Karpas-422 (cell line): ENCODE data around the gene MICAL2. TPM values are rescaled to one million over a fixed set of nuclear protein-coding genes. Genes with fewer than 3 reads are reported as not detected.

Experiments
- DNase-seq: peaks from one replicate; pipeline ENCODE4 v3.0.0-alpha.2; 2015
- H2AFZ ChIP-seq: fragments of 200-600 bp; sonication (generic); 2 replicates; pipeline ENCODE4 v1.6.1; 2014; ENCODE audit warnings: antibody characterized with exemption, low read length, mixed read lengths
- H3K27ac ChIP-seq: fragments of 200-600 bp; sonication (generic); 2 replicates; pipeline ENCODE4 v1.5.1; 2014; ENCODE audit warnings: mild to moderate bottlenecking, low read length, moderate library complexity
- H3K27me3 ChIP-seq: fragments of 200-600 bp; sonication (generic); 2 replicates; pipeline ENCODE4 v1.6.1; 2014; ENCODE audit warnings: low read length, mixed read lengths
- H3K36me3 ChIP-seq: fragments of 200-600 bp; sonication (generic); 2 replicates; pipeline ENCODE4 v1.6.1; 2014; ENCODE audit warnings: low read length, mixed read lengths; ENCODE audit not compliant: insufficient read depth
- H3K4me1 ChIP-seq: fragments of 200-600 bp; sonication (generic); 2 replicates; pipeline ENCODE4 v1.6.1; 2014; ENCODE audit warnings: mild to moderate bottlenecking, low read length, mixed read lengths
- H3K4me2 ChIP-seq: fragments of 200-600 bp; sonication (generic); 2 replicates; pipeline ENCODE4 v1.6.1; 2014; ENCODE audit warnings: low read length, low read depth, mild to moderate bottlenecking; ENCODE audit not compliant: poor library complexity, severe bottlenecking
- H3K4me3 ChIP-seq: fragments of 200-600 bp; sonication (generic); 2 replicates; pipeline ENCODE4 v1.5.1; 2014; ENCODE audit warnings: mild to moderate bottlenecking, antibody characterized with exemption, low read length, mixed read lengths
- H3K79me2 ChIP-seq: fragments of 200-600 bp; sonication (generic); 2 replicates; pipeline ENCODE4 v1.6.1; 2014; ENCODE audit warnings: mild to moderate bottlenecking, low read length, mixed read lengths
- H3K9ac ChIP-seq: fragments of 200-600 bp; sonication (generic); 2 replicates; pipeline ENCODE4 v1.6.0; 2014; ENCODE audit warnings: low read length
- H3K9me2 ChIP-seq: fragments of 200-600 bp; sonication (generic), shearing (Covaris generic); replicated peaks from 2 replicates; pipeline ENCODE4 v1.6.0; 2014; ENCODE audit warnings: mild to moderate bottlenecking, low read length, moderate library complexity; ENCODE audit not compliant: insufficient read depth
- H3K9me3 ChIP-seq: fragments of 300-700, 200-600 bp; sonication (generic); 2 replicates; pipeline ENCODE4 v1.6.1; 2014; ENCODE audit warnings: low read length, mixed read lengths
- H4K20me1 ChIP-seq: fragments of 200-600 bp; sonication (generic); 2 replicates; pipeline ENCODE4 v1.6.1; 2014; ENCODE audit warnings: mild to moderate bottlenecking, antibody characterized with exemption, low read length, low read depth; ENCODE audit not compliant: insufficient read depth
- total RNA-seq: library from RNA; depleted of rRNA; stranded (reverse); fragments of >200 nt; shearing (Covaris generic); gene quantifications from 2 replicates; pipeline ENCODE4 v1.2.3, GENCODE V29; 2014; ENCODE audit warnings: low replicate concordance

Gene MICAL2
- total RNA-seq, 1 experiment from 2014 or later: 0.93 TPM

- no peaks in the 10 kb centered on the region for H4K20me1 ChIP-seq
- H3K4me1 ChIP-seq: peaks cover 9% of the 10 kb centered on the region
- no peak overlapping the region for H3K4me2 ChIP-seq
- H3K9ac ChIP-seq: no peak overlapping the region
- DNase-seq: no peak
- no peak overlapping the region for H3K4me3 ChIP-seq
- H2AFZ ChIP-seq: no peak overlapping the region
- H3K36me3 ChIP-seq: no peaks in the 10 kb centered on the region
- H3K27ac ChIP-seq: no peak overlapping the region
- no peaks in the 10 kb centered on the region for H3K79me2 ChIP-seq
- no peaks in the 10 kb centered on the region for H3K9me3 ChIP-seq
- H3K9me2 ChIP-seq: no peaks in the 10 kb centered on the region
- H3K27me3 ChIP-seq: no peaks in the 10 kb centered on the region
These were observed 108.5 kb downstream of the MICAL2 start for GRCh38 chr11:12218909-12219308.

GRCh38 chr11:12219757-12220156 lies 109.4 kb downstream of the MICAL2 start:
- no peak for DNase-seq

DNA sequence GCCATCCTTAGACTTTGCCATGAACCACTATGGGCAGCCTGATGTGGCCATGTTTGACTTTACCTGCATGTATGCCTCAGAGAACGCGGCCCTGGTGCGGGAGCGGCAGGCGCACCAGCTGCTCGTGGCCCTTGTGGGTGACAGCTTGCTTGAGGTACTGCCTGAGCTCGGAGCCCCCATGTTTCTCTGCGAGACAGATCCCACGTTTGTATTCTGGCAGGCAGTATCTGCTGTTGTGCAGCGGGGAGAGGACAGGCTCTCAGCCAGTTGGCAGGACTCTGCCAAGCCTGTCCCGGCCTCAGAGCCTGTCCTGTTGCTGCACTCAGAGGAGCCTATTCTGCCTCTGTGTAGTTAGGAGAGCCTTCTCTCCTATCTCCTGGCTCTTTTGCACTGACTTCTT lies 109.9 kb downstream of the MICAL2 start:
- H3K4me1 ChIP-seq: peaks cover 4% of the 10 kb centered on the region
- no peak for DNase-seq
- H4K20me1 ChIP-seq: no peaks in the 10 kb centered on the region
- H3K4me2 ChIP-seq: no peak overlapping the region
- H3K9me2 ChIP-seq: no peaks in the 10 kb centered on the region
- no peak overlapping the region for H3K27ac ChIP-seq
- no peak overlapping the region for H2AFZ ChIP-seq
- no peaks in the 10 kb centered on the region for H3K79me2 ChIP-seq
- no peaks in the 10 kb centered on the region for H3K36me3 ChIP-seq
- H3K4me3 ChIP-seq: no peak overlapping the region
- no peaks in the 10 kb centered on the region for H3K27me3 ChIP-seq
- no peak overlapping the region for H3K9ac ChIP-seq
- no peaks in the 10 kb centered on the region for H3K9me3 ChIP-seq

More at GRCh38 chr11:12219757-12220156, 109.4 kb downstream of the MICAL2 start:
- Histone ChIP-seq H3K79me2 (no peaks in the 10 kb centered on the region), H3K4me1 (peaks cover 9% of the 10 kb centered on the region), H3K4me3 (no peak overlapping the region), H2AFZ (no peak overlapping the region), H3K27ac (no peak overlapping the region), H4K20me1 (no peaks in the 10 kb centered on the region), H3K36me3 (no peaks in the 10 kb centered on the region), H3K27me3 (no peaks in the 10 kb centered on the region), H3K9me3 (no peaks in the 10 kb centered on the region), H3K9ac (no peak overlapping the region), H3K4me2 (no peak overlapping the region), H3K9me2 (no peaks in the 10 kb centered on the region)

DNA sequence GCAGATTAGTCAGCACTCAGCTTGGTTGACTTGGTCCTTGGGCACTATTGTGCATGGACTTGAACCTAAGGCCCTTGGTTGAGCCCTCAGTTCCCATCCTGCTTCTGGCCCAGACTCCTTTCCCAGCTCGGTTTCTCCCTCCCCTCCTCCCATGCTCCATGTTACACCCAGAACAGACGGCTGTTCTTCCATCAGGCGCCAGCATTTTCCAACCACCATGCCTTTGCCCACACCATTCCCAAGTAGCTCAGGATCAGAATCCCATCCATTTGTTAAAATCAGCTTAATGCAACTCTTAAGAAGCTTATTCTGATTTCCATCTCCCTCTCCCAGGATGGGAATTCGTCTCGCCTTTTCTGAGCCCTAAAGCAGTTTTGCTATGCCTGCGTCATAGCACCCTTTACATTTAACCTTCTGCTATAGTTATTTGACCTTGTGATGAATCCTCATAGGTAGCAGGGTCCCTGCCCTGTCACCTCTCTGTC lies 110.7 kb downstream of the MICAL2 start:
- no peak overlapping the region for H3K9ac ChIP-seq
- H3K27me3 ChIP-seq: no peaks in the 10 kb centered on the region
- no peak overlapping the region for H3K27ac ChIP-seq
- H3K79me2 ChIP-seq: no peaks in the 10 kb centered on the region
- H3K4me3 ChIP-seq: no peak overlapping the region
- H2AFZ ChIP-seq: no peak overlapping the region
- H3K4me1 ChIP-seq: no peaks in the 10 kb centered on the region
- no peak overlapping the region for H3K4me2 ChIP-seq
- H4K20me1 ChIP-seq: no peaks in the 10 kb centered on the region
- no peaks in the 10 kb centered on the region for H3K9me3 ChIP-seq
- no peaks in the 10 kb centered on the region for H3K9me2 ChIP-seq
- no peak for DNase-seq
- H3K36me3 ChIP-seq: no peaks in the 10 kb centered on the region

- no peaks in the 10 kb centered on the region for H3K9me2 ChIP-seq
- no peaks in the 10 kb centered on the region for H3K27me3 ChIP-seq
- no peak for DNase-seq
- H4K20me1 ChIP-seq: no peaks in the 10 kb centered on the region
- no peaks in the 10 kb centered on the region for H3K4me1 ChIP-seq
- H3K4me3 ChIP-seq: no peak overlapping the region
- no peaks in the 10 kb centered on the region for H3K9me3 ChIP-seq
- H3K9ac ChIP-seq: no peak overlapping the region
- no peak overlapping the region for H3K27ac ChIP-seq
- H3K4me2 ChIP-seq: no peak overlapping the region
- no peaks in the 10 kb centered on the region for H3K36me3 ChIP-seq
- no peak overlapping the region for H2AFZ ChIP-seq
- no peaks in the 10 kb centered on the region for H3K79me2 ChIP-seq
These were observed 111.8 kb downstream of the MICAL2 start for GRCh38 chr11:12222055-12222792.

GRCh38 chr11:12223771-12224536 lies 113.6 kb downstream of the MICAL2 start:
- no peaks in the 10 kb centered on the region for H3K9me3 ChIP-seq
- H3K9ac ChIP-seq: no peak overlapping the region
- no peak overlapping the region for H3K27ac ChIP-seq
- H3K27me3 ChIP-seq: no peaks in the 10 kb centered on the region
- H3K79me2 ChIP-seq: no peaks in the 10 kb centered on the region
- H4K20me1 ChIP-seq: no peaks in the 10 kb centered on the region
- H3K4me2 ChIP-seq: no peak overlapping the region
- H3K9me2 ChIP-seq: no peaks in the 10 kb centered on the region
- no peaks in the 10 kb centered on the region for H3K4me1 ChIP-seq
- H3K36me3 ChIP-seq: no peaks in the 10 kb centered on the region
- H2AFZ ChIP-seq: no peak overlapping the region
- H3K4me3 ChIP-seq: no peak overlapping the region
- DNase-seq: no peak

GRCh38 chr11:12224537-12224893 lies 114.1 kb downstream of the MICAL2 start:
- no peaks in the 10 kb centered on the region for H3K9me2 ChIP-seq
- H3K27ac ChIP-seq: no peak overlapping the region
- DNase-seq: no peak
- no peaks in the 10 kb centered on the region for H3K9me3 ChIP-seq
- H3K4me3 ChIP-seq: no peak overlapping the region
- no peaks in the 10 kb centered on the region for H3K27me3 ChIP-seq
- H3K4me2 ChIP-seq: no peak overlapping the region
- no peaks in the 10 kb centered on the region for H3K36me3 ChIP-seq
- H3K4me1 ChIP-seq: no peaks in the 10 kb centered on the region
- no peak overlapping the region for H2AFZ ChIP-seq
- no peaks in the 10 kb centered on the region for H4K20me1 ChIP-seq
- no peaks in the 10 kb centered on the region for H3K79me2 ChIP-seq
- H3K9ac ChIP-seq: no peak overlapping the region

GRCh38 chr11:12225046-12225739 lies 114.8 kb downstream of the MICAL2 start:
- no peaks in the 10 kb centered on the region for H4K20me1 ChIP-seq
- H3K4me1 ChIP-seq: no peaks in the 10 kb centered on the region
- DNase-seq: no peak
- no peak overlapping the region for H3K27ac ChIP-seq
- H3K79me2 ChIP-seq: no peaks in the 10 kb centered on the region
- H3K36me3 ChIP-seq: no peaks in the 10 kb centered on the region
- H2AFZ ChIP-seq: no peak overlapping the region
- H3K27me3 ChIP-seq: no peaks in the 10 kb centered on the region
- no peak overlapping the region for H3K9ac ChIP-seq
- no peaks in the 10 kb centered on the region for H3K9me3 ChIP-seq
- H3K9me2 ChIP-seq: no peaks in the 10 kb centered on the region
- H3K4me2 ChIP-seq: no peak overlapping the region
- no peak overlapping the region for H3K4me3 ChIP-seq
